SK-N-SH treated with all-trans-retinoic acid at 6 μM for 48 hours (cell line): ENCODE data around the gene FHIT.

Source experiments
- ATAC-seq: fragments of 200-7000 bp; cut with Tn5 transposase; 3 replicates; pipeline ENCODE4 v1.9.1; 2020; ENCODE audit warnings: mild to moderate bottlenecking, moderate library complexity
- ARNTL ChIP-seq: fragments of 450-650 bp; formaldehyde crosslinking; IDR thresholded peaks from 2 replicates; pipeline ENCODE4 v1.5.0; 2020; ENCODE audit warnings: low read depth, mild to moderate bottlenecking, moderate library complexity, borderline replicate concordance
- BACH2 ChIP-seq: fragments of 250-450 bp; sonication (Bioruptor Pico); IDR thresholded peaks from 2 replicates; pipeline ENCODE4 v1.9.0; 2021; ENCODE audit warnings: mild to moderate bottlenecking, borderline replicate concordance
- CREB5 ChIP-seq: fragments of 250-450 bp; sonication (Bioruptor Pico); IDR thresholded peaks from 2 replicates; pipeline ENCODE4 v1.5.1; 2020; ENCODE audit warnings: low read depth, mild to moderate bottlenecking, moderate library complexity
- CSDC2 ChIP-seq: fragments of 250-450 bp; sonication (Bioruptor Pico); IDR thresholded peaks from 2 replicates; pipeline ENCODE4 v1.5.0; 2020; ENCODE audit warnings: mild to moderate bottlenecking, moderate library complexity
- CSRNP3 ChIP-seq: fragments of 250-450 bp; sonication (Bioruptor Pico); IDR thresholded peaks from 2 replicates; pipeline ENCODE4 v1.5.1; 2021; ENCODE audit warnings: mild to moderate bottlenecking, moderate library complexity
- ESRRG ChIP-seq: fragments of 250-450 bp; sonication (Bioruptor Pico); IDR thresholded peaks from 2 replicates; pipeline ENCODE4 v1.6.1; 2021; ENCODE audit warnings: mild to moderate bottlenecking
- ISL1 ChIP-seq: fragments of 250-450 bp; sonication (Bioruptor Pico); IDR thresholded peaks from 2 replicates; pipeline ENCODE4 v2.1.2; 2022; ENCODE audit warnings: mild to moderate bottlenecking, moderate library complexity
- OSR1 ChIP-seq: fragments of 250-450 bp; sonication (Bioruptor Pico); IDR thresholded peaks from 2 replicates; pipeline ENCODE4 v1.8.0; 2022; ENCODE audit warnings: moderate library complexity, mild to moderate bottlenecking, inconsistent platforms
- PATZ1 ChIP-seq: fragments of 250-450 bp; sonication (Bioruptor Pico); IDR thresholded peaks from 2 replicates; pipeline ENCODE4 v1.8.0; 2020; ENCODE audit warnings: mild to moderate bottlenecking, moderate library complexity, borderline replicate concordance
- POU6F1 ChIP-seq: fragments of 250-450 bp; sonication (Bioruptor Pico); IDR thresholded peaks from 2 replicates; pipeline ENCODE4 v1.8.0; 2021; ENCODE audit warnings: low read depth, mild to moderate bottlenecking, moderate library complexity, borderline replicate concordance
- PPARA ChIP-seq: fragments of 250-450 bp; sonication (Bioruptor Pico); IDR thresholded peaks from 2 replicates; pipeline ENCODE4 v1.5.0; 2020; ENCODE audit warnings: mild to moderate bottlenecking, borderline replicate concordance
- RARB ChIP-seq: fragments of 250-450 bp; sonication (Bioruptor Pico); IDR thresholded peaks from 2 replicates; pipeline ENCODE4 v1.8.0; 2021; ENCODE audit warnings: mild to moderate bottlenecking, moderate library complexity
- SNAI2 ChIP-seq: fragments of 250-450 bp; sonication (Bioruptor Pico); IDR thresholded peaks from 2 replicates; pipeline ENCODE4 v1.5.0; 2020; ENCODE audit warnings: mild to moderate bottlenecking, moderate library complexity
- TCF4 ChIP-seq: fragments of 250-450 bp; sonication (Bioruptor Pico); IDR thresholded peaks from 2 replicates; pipeline ENCODE4 v1.8.0; 2021; ENCODE audit warnings: mild to moderate bottlenecking, moderate library complexity, borderline replicate concordance
- TOX ChIP-seq: fragments of 250-450 bp; sonication (Bioruptor Pico); IDR thresholded peaks from 2 replicates; pipeline ENCODE4 v1.8.0; 2021; ENCODE audit warnings: mild to moderate bottlenecking, moderate library complexity, borderline replicate concordance
- TSHZ2 ChIP-seq: fragments of 250-450 bp; sonication (Bioruptor Pico); IDR thresholded peaks from 2 replicates; pipeline ENCODE4 v1.5.0; 2020; ENCODE audit warnings: mild to moderate bottlenecking, moderate library complexity
- ZFP30 ChIP-seq: fragments of 450-650 bp; formaldehyde crosslinking; IDR thresholded peaks from 2 replicates; pipeline ENCODE4 v1.5.0; 2022; ENCODE audit warnings: mild to moderate bottlenecking, moderate library complexity
- ZNF565 ChIP-seq: fragments of 450-650 bp; formaldehyde crosslinking; conservative IDR thresholded peaks from 2 replicates; pipeline ENCODE4 v1.5.0; 2020; ENCODE audit warnings: low read depth, mild to moderate bottlenecking, moderate library complexity
- ZNF8 ChIP-seq: fragments of 450-650 bp; formaldehyde crosslinking; IDR thresholded peaks from 2 replicates; pipeline ENCODE4 v1.5.0; 2020; ENCODE audit warnings: mild to moderate bottlenecking, moderate library complexity

The FHIT gene

GRCh38 chr3:60337421-60337820, 913.8 kb downstream of the FHIT start (continued):
- TF ChIP-seq CREB5 (CRISPR knock-in tag): no peak
- no peak for TF ChIP-seq ESRRG (CRISPR knock-in tag)

- ATAC-seq: no peak
- no peak for TF ChIP-seq ZNF8 (CRISPR knock-in tag)
- TF ChIP-seq, all 23 proteins: peak for 0
Observed at GRCh38 chr3:60336061-60336460, 915.2 kb downstream of the FHIT start.

GRCh38 chr3:60333710-60334109, 917.5 kb downstream of the FHIT start:
- no peak for TF ChIP-seq CSDC2 (CRISPR knock-in tag)
- no peak for TF ChIP-seq ZNF565 (CRISPR knock-in tag)
- no peak for TF ChIP-seq RARB
- no peak for TF ChIP-seq TCF4 (CRISPR knock-in tag)
- TF ChIP-seq POU6F1 (CRISPR knock-in tag): no peak
- no peak for TF ChIP-seq ZNF8 (CRISPR knock-in tag)
- no peak for ATAC-seq

GRCh38 chr3:60330107-60330506, 921.1 kb downstream of the FHIT start:
- TF ChIP-seq PATZ1 (CRISPR knock-in tag) (no peak), TCF4 (CRISPR knock-in tag) (no peak), PPARA (CRISPR knock-in tag) (no peak), CSRNP3 (CRISPR knock-in tag) (no peak), ARNTL (CRISPR knock-in tag) (no peak), ZFP30 (CRISPR knock-in tag) (no peak), ISL1 (CRISPR knock-in tag) (no peak), OSR1 (CRISPR knock-in tag) (no peak), ZNF565 (CRISPR knock-in tag) (no peak), CSDC2 (CRISPR knock-in tag) (no peak), BACH2 (no peak), ZNF8 (CRISPR knock-in tag) (no peak), TOX (CRISPR knock-in tag) (no peak), TSHZ2 (CRISPR knock-in tag) (no peak), RARB (no peak), SNAI2 (CRISPR knock-in tag) (no peak), ESRRG (CRISPR knock-in tag) (no peak)
- no peak for ATAC-seq
